H1 (cell line): Measurements from ENCODE around the gene MITF.
"Not testable (repeated sequence)": the region's sequence is repeated elsewhere in the genome, so short reads cannot be mapped to it uniquely, and the experiment has no call there.

ENCODE experiments used
- CBX8 ChIP-seq: fragments of 300-800, 300-1000 bp; sonication (generic); IDR thresholded peaks from 2 replicates; pipeline ENCODE4 v1.7.1; 2016; ENCODE audit warnings: low read depth, low read length, borderline replicate concordance
- CEBPB ChIP-seq: IDR thresholded peaks from 2 replicates; pipeline ENCODE4 v1.6.1; 2012; ENCODE audit warnings: low read depth, low read length
- EGR1 ChIP-seq: IDR thresholded peaks from 2 replicates; pipeline ENCODE4 v1.6.1; 2011; ENCODE audit warnings: low read depth, low read length, borderline replicate concordance
- EP300 ChIP-seq, 2 experiments: IDR thresholded peaks; 1 replicate in 1 of 2; 2 replicates in 1 of 2; pipeline ENCODE4 v1.6.1; 2011 to 2012; ENCODE audit warnings: low read depth in 2 of 2, low read length in 2 of 2, mild to moderate bottlenecking in 2 of 2, borderline replicate concordance in 1 of 2, inconsistent platforms in 1 of 2, moderate library complexity in 1 of 2
- EZH2 ChIP-seq: fragments of 200-600 bp; sonication (generic); IDR thresholded peaks from 2 replicates; pipeline ENCODE4 v1.7.1; 2012; ENCODE audit warnings: low read depth, mild to moderate bottlenecking, moderate library complexity, low read length, inconsistent platforms; ENCODE audit not compliant: severe bottlenecking
- SIN3A ChIP-seq, 2 experiments: IDR thresholded peaks in 1 of 2; conservative IDR thresholded peaks in 1 of 2; 2 replicates each; pipeline ENCODE4 v1.6.1; 2011 to 2012; ENCODE audit warnings: low read length in 2 of 2, improper control_type of control experiment in 1 of 2, low read depth in 1 of 2, mild to moderate bottlenecking in 1 of 2
- SP2 ChIP-seq: IDR thresholded peaks from 2 replicates; pipeline ENCODE4 v1.6.1; 2012; ENCODE audit warnings: mild to moderate bottlenecking, low read length, inconsistent platforms
- TF ChIP-seq, protein P1 (sequence below), 3 experiments: IDR thresholded peaks; 1 replicate in 2 of 3; 2 replicates in 1 of 3; pipeline versions ENCODE4 v1.5.1 to v1.6.1; 2011; ENCODE audit warnings: low read length in 3 of 3, mild to moderate bottlenecking in 3 of 3, inconsistent platforms in 2 of 3, low read depth in 1 of 3, moderate library complexity in 1 of 3; ENCODE audit not compliant: insufficient read depth in 1 of 3; ENCODE audit errors: control extremely low read depth in 1 of 3
- TF ChIP-seq, protein P2 (sequence below): IDR thresholded peaks from 2 replicates; pipeline ENCODE4 v1.6.1; 2011; ENCODE audit warnings: low read length, improper control_type of control experiment

DNA sequence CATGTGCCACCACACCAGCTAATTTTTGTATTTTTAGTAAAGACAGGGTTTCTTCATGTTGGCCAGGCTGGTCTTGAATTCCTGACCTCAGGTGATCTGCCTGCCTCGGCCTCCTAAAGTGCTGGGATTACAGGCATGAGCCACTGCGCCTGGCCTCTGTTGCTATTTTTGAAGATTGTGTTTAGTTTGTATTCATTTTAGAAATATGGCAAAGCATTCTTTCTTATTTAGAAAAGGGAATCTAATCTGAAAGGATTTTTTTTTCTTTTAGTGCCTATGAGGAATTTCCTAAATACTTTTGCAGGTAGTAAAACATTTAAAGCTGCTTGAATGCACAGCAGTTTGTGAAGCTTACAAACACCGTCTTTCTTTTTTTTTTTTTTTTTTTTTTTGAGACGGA is 56.9 kb downstream of the MITF start:
- TF ChIP-seq, protein P1, sequence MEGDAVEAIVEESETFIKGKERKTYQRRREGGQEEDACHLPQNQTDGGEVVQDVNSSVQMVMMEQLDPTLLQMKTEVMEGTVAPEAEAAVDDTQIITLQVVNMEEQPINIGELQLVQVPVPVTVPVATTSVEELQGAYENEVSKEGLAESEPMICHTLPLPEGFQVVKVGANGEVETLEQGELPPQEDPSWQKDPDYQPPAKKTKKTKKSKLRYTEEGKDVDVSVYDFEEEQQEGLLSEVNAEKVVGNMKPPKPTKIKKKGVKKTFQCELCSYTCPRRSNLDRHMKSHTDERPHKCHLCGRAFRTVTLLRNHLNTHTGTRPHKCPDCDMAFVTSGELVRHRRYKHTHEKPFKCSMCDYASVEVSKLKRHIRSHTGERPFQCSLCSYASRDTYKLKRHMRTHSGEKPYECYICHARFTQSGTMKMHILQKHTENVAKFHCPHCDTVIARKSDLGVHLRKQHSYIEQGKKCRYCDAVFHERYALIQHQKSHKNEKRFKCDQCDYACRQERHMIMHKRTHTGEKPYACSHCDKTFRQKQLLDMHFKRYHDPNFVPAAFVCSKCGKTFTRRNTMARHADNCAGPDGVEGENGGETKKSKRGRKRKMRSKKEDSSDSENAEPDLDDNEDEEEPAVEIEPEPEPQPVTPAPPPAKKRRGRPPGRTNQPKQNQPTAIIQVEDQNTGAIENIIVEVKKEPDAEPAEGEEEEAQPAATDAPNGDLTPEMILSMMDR (IDR thresholded peaks at IDR 0.05; ENCODE audit: control extremely low read depth in 1 of 3, insufficient read depth in 1 of 3, low read depth in 1 of 3, low read length in 3 of 3): not testable (repeated sequence)
- TF ChIP-seq, protein P2, sequence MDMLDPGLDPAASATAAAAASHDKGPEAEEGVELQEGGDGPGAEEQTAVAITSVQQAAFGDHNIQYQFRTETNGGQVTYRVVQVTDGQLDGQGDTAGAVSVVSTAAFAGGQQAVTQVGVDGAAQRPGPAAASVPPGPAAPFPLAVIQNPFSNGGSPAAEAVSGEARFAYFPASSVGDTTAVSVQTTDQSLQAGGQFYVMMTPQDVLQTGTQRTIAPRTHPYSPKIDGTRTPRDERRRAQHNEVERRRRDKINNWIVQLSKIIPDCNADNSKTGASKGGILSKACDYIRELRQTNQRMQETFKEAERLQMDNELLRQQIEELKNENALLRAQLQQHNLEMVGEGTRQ: not testable (repeated sequence)
- TF ChIP-seq SIN3A (conservative IDR thresholded peaks at IDR 0.05 in 1 of 2, IDR thresholded peaks at IDR 0.05 in 1 of 2; ENCODE audit: low read depth in 1 of 2, low read length in 2 of 2); SP2; CBX8; EP300 (IDR thresholded peaks at IDR 0.05; ENCODE audit: borderline replicate concordance in 1 of 2, low read depth in 2 of 2, low read length in 2 of 2); EZH2; EGR1; CEBPB: not testable (repeated sequence)
